ENCODE data around the gene EPN1.
A peak's percentile ranks its signal among the peaks of the same experiment; 100 is the strongest.

The EPN1 gene

DNA sequence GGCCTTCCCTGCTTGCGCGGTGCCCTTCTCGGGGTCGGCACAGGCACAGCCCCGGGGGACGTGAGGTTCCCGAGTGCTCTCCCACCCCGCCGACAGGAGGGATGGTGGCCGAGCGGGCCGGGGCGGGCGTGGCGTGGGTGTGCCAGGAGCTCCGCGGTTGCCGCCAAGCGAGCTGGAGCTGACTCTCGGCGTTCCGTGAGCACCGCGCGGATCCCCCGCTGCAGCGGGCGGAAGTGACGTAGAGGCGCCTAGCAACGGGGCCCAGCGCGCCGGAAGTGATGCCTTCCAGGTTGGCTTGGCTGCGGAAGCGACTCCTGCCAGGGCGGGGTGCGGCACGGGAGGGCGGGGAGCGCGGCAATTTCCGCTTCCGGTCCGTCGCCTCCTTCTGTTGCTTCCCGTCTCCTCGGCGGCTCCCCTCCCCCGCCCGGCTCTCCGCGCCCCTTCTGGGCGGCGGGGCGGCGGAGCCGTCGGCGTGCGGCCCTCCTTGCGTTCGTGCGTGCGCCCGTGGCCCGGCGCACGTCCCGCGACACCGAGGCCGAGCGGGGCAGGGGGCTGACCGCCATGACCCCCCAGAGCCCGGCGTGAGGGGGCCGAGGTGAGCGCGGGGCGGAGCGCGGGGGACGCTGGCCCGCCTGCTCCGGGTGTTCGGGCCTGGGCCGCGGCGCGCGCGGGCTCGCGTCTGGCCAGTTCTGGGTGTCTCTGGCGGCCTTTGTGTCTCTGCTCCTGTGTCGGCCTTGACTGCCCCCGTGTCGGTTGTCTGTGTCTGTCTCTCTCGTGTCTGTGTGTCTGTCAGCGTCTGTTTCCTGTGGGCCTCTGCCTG is at the start of gene EPN1:
Gene EPN1, plus strand, starts transcription at position 386 of the 820 bp plus-strand sequence. CDS start 3,402 bp downstream, outside the sequence.
- peak; percentile 94 to 95 for DNase-seq (ENCODE audit: low read depth in 2 of 2)

- DNase-seq (ENCODE audit: low read depth in 2 of 2), result peak in 1 of 2 donors; percentile 44
Measured at GRCh38 chr19:55626350-55626749, 48.7 kb upstream of the EPN1 start.

- DNase-seq (ENCODE audit: low read depth in 2 of 2), result peak; percentile 80 to 81
Measured at GRCh38 chr19:55632463-55632834, 42.6 kb upstream of the EPN1 start.

DNA sequence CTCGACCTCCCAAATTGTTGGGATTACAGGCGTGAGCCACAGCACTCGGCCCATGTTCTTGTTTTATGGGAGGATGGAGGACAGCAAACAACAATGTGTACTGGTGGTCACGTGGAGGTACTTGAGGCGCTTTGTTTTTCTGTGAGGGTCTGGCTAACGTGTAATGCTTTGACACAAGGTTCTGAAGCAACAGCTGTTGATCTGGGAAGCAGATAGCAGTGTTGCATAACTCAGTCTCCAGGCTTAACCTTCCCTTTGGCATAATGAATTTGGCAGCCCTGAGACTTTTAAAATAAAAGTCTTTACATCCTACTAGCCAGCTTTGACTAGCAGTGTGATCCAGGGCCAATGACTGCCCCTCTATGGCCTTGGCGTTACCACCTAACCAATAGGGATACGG is 41.2 kb upstream of the EPN1 start:
- no peak for DNase-seq (ENCODE audit: low read depth in 2 of 2)

GRCh38 chr19:55635334-55635717 is 39.7 kb upstream of the EPN1 start:
- DNase-seq (ENCODE audit: low read depth in 2 of 2), result no peak

- DNase-seq (ENCODE audit: low read depth in 2 of 2), result no peak
Measured at GRCh38 chr19:55635856-55636440, 39.1 kb upstream of the EPN1 start.

GRCh38 chr19:55636723-55637122 is 38.3 kb upstream of the EPN1 start:
- DNase-seq (ENCODE audit: low read depth in 2 of 2), result no peak

GRCh38 chr19:55637534-55637933 is 37.5 kb upstream of the EPN1 start:
- no peak for DNase-seq (ENCODE audit: low read depth in 2 of 2)

DNA sequence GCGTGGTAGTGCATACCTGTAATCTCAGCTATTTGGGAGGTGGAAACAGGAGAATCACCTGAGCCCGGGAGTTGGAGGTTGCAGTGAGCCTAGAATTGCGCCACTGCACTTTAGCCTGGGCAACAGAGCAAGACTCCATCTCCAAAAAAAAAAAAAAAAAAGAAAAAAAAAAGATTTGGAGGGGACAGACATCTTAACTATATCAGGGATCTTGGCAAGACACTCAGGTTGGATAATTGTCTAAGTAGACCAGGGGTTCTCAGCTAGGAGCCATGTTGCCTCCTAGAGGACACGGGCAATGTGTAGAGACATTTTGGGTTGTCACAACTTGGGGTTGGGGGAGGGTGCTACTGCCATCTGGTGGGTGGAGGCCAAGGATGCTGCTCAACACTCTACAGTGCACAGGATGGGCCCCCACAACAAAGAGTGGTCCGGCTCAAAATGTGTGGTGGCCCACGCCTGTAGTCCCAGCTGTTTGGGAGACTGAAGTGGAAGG is 36.1 kb upstream of the EPN1 start:
- no peak for DNase-seq (ENCODE audit: low read depth in 2 of 2)

GRCh38 chr19:55640043-55640576 is 34.9 kb upstream of the EPN1 start:
- DNase-seq (ENCODE audit: low read depth in 2 of 2), result peak in 1 of 2 donors; percentile 44

GRCh38 chr19:55640577-55641425 is 34.2 kb upstream of the EPN1 start, which contains the start of gene ZNF580:
TSS of gene ZNF580 (plus strand) at chr19:55641002. CDS start at chr19:55642509, 1,507 bp downstream.
- no peak for DNase-seq (ENCODE audit: low read depth in 2 of 2)

DNA sequence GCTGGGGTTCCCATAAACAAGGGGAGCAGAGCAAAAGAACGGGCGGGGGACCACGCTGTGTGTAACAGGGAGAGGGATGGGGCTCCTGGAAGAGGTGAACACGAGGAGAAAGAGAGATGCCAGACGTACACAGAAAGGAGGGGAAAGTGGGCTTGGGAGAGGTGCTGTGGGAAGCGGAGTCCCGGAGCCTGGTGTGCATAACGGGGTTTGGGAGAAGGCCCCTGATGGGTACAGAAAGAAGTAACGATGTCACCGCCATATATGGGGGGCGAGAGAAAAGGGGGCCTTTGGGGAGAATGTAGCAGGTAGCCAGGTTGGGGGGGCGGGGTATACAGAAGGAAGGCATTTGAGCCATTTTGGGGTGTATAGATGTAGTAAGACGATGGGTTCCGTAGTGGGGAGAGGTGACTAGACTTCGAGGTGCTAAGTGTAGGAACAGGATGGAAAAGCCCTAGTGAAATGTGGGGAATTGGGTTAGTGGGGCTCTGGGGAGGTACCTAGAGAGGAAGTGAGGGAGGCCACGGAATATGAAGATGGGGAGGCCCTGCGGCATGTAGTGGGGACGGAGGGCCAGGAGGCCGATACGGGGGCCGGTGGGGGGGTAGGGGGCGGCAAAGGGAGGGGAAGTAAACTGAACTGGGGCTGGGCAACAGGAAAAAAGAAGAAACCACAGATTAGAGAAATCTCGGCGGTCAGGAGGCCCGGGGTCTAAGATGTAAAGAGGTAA is 33.4 kb upstream of the EPN1 start:
- DNase-seq (ENCODE audit: low read depth in 2 of 2), result no peak

DNA sequence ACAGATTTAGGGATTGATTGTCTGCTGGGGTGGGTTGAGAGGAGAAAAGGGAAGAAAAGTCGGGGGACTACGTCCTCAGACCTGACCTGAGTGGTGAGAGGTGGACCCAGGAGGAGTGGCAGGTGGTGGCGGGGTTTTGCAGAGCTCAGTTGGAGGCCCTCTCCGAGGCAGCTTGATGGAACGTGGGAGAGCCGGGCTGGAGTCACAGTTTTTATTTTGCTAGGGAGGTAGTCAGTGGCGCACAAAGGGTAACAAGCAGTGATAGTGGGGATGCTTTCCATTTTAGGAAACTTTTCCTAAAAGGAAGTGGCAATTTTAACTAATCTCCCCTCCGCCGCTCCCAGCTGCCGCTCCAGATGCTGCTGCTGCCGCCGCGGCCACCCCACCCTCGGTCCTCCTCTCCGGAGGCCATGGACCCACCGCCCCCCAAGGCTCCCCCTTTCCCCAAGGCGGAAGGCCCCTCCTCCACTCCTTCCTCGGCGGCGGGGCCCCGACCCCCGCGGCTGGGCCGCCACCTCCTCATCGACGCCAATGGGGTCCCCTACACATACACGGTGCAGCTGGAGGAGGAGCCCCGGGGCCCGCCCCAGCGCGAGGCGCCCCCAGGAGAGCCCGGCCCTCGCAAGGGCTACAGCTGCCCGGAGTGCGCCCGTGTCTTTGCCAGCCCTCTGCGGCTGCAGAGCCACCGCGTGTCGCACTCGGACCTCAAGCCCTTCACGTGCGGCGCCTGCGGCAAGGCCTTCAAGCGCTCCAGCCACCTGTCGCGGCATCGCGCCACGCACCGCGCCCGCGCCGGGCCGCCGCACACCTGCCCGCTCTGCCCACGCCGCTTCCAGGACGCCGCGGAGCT is 32.6 kb upstream of the EPN1 start:
- no peak for DNase-seq (ENCODE audit: low read depth in 2 of 2)

- DNase-seq (ENCODE audit: low read depth in 2 of 2), result peak; percentile 60 to 69
Measured at GRCh38 chr19:55643003-55643886, 31.8 kb upstream of the EPN1 start, which contains the start of gene ZNF581. TSS of gene ZNF581 (plus strand) at chr19:55643649. CDS start at chr19:55644572, 923 bp downstream.

DNA sequence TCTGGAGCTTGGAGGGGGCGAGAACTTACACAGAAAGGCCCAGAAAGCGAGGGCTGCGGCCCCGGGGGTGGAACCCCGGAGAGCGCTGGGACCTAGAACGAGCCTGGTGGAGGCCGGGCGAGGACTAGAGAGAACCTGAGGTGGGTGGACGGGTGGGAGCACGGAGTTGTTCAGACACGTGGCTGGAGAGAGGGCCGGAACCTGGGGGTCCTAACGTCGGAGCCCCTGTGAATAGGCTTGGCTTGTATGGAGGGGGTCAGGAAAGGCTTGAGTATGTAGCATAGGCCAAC is 31.2 kb upstream of the EPN1 start:
- no peak for DNase-seq (ENCODE audit: low read depth in 2 of 2)

GRCh38 chr19:55644191-55644833 is 30.7 kb upstream of the EPN1 start:
- no peak for DNase-seq (ENCODE audit: low read depth in 2 of 2)

- no peak for DNase-seq (ENCODE audit: low read depth in 2 of 2)
Measured at GRCh38 chr19:55644842-55645511, 30.0 kb upstream of the EPN1 start.

GRCh38 chr19:55645512-55645881 is 29.5 kb upstream of the EPN1 start:
- DNase-seq (ENCODE audit: low read depth in 2 of 2), result no peak

Measured in activated CD8-positive, alpha-beta memory T cell treated with anti-CD3 and anti-CD28 coated beads for 4 hours (primary cell).